GM18520 (cell line): ENCODE results near the gene ADAM10.
"Not testable (repeated sequence)": the region's sequence is repeated elsewhere in the genome, so short reads cannot be mapped to it uniquely, and the experiment has no call there.

Source experiments
- ATAC-seq: cut with Tn5 transposase; IDR thresholded peaks from one replicate; pipeline ENCODE4 v1.9.1; 2021; ENCODE audit not compliant: unreplicated experiment

The ADAM10 gene, protein sequence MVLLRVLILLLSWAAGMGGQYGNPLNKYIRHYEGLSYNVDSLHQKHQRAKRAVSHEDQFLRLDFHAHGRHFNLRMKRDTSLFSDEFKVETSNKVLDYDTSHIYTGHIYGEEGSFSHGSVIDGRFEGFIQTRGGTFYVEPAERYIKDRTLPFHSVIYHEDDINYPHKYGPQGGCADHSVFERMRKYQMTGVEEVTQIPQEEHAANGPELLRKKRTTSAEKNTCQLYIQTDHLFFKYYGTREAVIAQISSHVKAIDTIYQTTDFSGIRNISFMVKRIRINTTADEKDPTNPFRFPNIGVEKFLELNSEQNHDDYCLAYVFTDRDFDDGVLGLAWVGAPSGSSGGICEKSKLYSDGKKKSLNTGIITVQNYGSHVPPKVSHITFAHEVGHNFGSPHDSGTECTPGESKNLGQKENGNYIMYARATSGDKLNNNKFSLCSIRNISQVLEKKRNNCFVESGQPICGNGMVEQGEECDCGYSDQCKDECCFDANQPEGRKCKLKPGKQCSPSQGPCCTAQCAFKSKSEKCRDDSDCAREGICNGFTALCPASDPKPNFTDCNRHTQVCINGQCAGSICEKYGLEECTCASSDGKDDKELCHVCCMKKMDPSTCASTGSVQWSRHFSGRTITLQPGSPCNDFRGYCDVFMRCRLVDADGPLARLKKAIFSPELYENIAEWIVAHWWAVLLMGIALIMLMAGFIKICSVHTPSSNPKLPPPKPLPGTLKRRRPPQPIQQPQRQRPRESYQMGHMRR

DNA sequence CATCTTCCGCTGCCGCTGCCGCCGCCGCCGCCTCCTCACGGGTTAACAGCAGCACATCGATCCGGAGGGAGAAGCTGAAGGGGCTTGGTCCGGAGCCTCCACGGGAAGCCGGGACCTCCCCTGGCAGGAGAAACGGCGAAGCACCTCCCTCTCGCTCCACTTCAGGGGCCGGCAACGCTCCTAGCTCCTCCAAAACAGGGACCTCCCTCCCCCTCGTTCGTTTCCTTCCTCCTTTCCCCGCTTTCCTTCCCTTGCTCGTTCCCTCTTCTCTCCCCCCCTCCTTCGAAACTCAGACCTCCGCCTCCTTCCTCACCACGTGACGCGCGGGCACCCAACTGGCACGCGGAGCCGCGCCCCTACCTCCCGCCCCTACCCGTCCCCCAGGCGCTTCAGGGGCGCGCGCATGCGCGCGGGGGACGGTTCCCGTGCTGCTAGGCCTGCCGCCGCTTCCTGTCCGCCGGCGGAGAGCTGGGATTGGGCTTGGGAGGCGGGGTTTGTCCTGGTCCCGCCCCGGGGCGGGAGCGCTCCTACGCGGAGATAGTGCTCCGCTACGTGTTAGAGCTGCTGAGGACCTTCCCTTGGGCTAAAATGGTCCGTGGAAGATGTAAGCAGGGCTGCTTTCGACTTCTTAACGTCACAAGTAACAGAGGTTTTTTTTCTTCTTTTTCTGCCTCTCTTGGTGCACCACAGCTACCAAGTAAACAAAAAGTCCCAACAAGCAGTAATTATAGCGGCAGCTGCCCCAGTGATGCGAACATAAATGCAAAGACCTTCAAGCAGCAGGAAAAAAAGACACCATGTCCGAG, at the start of gene ADAM10:
Gene ADAM10 (minus strand): TSS at position 176 of the 806 bp plus-strand sequence. CDS start 173 bp downstream, at position 3.
- ATAC-seq: peak; percentile 90

DNA sequence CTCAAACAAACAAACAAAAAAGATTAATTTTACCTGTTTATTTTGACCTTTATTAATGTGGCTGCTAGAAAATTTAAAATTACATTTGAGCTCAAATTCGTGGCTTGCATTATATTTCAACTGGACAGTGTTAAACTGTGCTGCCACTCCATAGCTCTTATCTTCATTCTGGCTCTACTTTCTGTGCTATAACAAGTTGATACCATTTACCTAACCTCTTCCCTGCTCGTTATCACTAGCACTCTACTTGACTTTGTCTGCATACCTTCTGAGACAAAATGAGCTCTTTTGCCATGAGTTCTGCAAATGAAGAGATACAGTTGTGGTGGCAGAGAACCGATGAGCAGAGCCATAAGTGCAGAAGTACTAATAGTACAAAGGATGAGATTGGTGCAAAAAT, 48.0 kb upstream of the ADAM10 start:
- ATAC-seq: no peak

DNA sequence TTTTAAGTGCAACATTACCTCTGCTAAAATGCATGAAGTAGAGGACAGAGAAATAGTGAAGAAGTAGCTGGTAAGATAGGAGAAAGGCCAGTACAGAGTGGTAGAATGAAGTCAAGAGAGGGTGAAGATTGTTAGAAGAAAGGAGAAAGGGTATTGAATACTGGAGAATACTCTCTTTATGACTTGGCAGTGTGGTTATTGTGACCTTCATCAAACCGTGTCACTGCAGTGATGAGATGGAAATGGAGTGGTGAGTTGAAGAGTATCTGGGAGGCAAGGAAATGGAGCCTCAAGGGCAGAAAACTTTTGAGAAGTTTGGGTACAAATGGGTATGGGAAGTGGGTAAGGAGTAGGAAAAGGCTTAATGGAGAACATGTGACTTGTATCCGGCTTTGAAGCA, 46.3 kb upstream of the ADAM10 start:
- ATAC-seq: no peak

DNA sequence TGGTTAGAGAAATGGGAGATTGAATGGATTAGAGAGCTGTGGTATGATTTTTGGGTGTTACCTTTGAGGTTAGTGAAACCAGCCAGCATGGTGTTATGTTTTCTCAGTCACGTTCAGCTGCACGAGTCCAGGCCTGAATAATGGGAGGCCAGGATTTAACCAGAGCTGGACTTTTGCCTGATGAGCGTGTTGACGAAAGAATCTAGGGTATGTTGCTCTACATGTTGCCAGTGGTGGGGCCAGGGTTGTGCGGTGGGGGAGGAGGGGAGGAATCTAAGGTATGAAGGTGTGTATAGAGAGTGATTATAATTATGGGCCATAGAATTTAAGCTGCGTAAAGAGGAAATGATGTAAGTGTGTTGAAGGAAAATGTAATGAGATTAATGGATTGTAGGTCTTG, 44.4 kb upstream of the ADAM10 start:
- ATAC-seq: no peak

DNA sequence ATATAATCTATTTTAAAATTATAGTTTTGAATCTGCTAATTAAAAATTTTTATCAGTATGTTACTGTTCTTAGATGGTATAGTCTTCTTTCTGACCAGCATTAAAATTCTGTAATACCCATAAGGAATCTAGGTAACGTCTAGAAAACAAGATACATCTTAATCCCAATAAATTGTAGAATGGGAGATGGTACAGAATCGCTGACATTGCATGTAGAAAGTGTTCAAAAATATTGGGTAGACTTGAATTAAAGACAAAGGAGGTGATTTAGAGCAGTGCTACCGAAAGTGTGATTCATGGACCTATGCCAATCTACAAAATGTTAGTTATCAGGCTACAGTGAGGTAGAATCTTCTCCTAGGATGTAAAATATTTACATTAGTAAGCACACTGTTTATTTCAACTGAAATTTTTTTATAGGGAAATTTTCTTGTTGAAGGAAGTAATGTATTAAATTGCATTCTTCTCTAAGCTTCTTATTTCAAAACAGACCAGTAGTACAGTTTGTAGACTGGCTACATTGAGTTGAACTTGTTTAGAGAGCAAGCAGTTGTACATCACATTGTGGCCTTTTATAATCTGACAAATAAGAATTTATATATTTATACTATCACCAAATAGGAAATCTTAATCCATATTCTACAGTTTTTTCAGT, 38.7 kb upstream of the ADAM10 start:
- ATAC-seq: no peak

DNA sequence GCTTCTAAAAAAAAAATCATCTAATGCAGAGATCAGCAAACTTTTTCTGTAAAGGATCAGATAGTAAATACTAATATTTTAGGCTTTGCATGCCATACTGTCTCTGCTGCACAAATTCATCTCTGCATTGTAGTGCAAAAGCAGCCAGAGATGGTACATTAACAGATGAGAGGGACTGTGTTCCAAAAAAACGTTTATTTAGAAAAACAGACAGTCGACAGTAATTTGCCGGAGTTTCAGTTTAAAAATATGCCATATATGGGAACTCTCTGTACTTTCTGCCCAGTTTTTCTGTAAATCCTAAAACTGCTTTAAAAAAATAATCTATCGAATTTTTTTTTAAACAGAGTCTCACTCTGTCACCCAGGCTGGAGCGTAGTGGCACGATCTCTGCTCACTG, 35.8 kb upstream of the ADAM10 start:
- ATAC-seq: no peak

DNA sequence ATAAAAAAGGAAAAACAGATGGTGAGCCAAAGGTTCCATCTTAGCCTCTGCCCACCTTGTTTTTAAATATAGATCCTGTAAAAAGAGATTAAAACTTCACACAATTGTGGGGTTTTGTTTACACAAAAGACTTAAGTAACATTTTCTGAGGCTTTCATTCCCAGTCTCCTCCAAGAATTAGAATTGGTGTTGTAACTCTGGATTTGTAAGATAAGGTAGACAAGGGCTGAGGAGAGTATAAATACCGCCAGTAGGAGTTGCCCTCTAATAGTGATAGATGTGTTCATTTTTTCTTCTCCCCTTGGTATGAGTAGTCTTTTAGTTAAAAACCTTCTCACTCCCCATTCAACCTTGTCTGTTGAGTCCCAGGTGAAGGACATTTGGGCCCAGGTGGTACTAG, 30.0 kb upstream of the ADAM10 start:
- ATAC-seq: no peak

DNA sequence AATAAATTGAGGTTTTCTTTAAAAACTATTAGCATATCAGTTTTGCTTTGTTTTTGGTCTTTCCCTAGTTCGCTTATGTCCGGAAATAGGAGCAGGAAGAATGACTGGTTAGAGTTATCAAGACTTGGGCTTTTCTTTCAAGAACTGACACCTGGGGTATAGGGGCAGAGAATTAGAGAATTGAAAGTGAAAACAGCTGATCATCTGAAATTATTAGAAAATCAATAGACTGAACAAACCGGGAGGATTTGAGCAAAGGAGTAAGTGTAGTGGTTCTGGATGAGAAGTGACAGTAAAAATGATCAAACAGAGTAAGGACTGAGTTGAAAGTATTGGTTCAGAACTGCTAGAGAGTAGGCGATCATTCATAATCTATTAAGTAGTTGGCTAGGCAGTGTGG, 27.6 kb upstream of the ADAM10 start:
- ATAC-seq: no peak

DNA sequence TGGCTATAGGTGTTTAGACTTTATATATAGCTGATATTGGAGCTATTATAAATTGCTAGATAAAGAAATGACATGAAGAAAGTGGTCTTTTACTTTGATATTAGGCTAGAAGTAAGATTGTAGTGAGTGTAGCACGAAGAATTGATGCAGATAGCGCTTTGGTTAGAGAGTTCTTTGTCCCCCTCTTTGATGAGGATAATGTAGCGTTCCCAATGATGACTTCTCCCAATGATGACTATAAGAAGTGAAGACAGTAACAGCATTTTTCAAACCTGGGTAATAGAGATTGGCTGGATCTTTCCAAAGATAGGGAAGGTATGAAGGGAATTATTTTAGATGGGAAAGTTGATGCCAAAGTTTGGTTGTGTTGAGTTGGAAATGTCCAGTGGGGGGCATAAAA, 25.9 kb upstream of the ADAM10 start:
- ATAC-seq: no peak

DNA sequence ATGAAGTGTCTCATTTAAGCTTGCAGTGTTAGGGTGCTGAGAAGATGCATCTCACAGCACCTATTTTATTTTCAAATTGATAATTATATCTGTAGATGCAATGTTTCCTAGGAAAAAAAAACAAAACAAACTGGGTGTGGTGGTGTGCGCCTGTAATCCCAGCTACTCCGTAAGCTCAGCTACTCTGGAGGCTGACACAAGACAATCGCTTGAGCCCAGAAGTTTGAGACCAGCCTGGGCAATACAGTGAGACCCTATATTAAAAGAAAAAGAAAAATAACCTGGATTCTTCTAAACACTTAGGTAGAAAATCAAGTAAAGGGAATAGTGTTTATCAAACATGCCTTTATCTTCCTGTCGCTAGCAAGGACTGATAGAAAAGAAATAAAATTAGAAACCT, 23.5 kb upstream of the ADAM10 start:
- no peak for ATAC-seq

DNA sequence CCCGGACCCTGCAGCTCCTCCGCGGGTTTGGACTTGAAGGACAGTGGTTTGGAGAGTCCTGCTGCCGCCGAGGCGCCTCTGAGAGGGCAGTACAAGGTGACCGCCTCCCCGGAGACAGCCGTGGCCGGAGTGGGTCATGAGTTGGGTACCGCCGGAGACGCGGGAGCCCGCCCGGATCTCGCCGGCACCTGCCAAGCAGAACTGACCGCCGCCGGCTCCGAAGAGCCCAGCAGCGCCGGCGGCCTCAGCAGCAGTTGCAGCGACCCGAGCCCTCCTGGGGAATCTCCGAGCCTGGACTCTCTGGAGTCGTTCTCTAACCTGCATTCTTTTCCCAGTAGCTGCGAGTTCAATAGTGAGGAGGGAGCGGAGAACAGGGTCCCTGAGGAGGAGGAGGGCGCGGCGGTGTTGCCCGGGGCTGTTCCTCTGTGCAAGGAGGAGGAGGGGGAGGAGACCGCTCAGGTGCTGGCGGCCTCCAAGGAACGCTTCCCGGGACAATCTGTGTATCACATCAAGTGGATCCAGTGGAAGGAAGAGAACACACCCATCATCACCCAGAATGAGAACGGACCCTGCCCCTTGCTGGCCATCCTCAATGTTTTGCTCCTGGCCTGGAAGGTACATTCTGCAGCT, 22.2 kb upstream of the ADAM10 start:
- ATAC-seq: no peak

DNA sequence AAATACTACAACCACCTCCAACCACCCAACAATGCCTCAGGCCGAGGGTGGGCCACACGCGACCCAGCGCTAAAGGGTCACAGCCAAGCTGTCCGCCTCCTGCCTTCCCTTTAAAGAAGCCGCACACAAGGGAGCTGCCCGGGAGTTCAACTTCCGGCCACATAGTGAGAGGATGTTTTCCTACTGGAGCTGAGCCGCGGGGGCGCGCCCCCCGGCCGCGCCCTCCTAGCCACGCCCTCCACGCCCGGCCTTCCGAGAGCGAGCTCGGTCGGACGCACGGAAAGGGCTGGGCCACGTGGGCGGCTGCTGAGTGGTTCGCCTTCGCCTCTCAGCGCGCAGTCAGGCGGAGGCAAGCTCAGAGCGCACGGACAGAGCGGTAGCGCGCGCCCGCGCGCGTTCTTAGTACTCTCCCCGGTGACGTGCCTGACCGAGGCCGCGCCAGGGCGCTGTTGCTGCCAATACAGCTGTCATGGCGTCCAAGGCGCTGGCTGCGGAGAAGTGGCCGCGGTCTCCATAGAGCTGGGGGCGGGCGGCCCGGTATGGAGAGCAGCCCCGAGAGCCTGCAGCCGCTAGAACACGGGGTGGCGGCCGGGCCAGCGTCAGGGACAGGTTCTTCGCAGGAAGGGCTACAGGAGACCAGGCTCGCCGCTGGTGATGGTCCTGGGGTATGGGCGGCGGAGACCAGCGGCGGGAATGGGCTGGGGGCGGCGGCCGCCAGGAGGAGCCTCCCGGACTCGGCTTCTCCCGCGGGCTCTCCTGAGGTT, 21.5 kb upstream of the ADAM10 start, which contains the start of gene MINDY2:
Gene MINDY2 (plus strand): TSS at position 446 of the 764 bp plus-strand sequence. CDS start 94 bp downstream, at position 540.
- peak; percentile 93 for ATAC-seq

DNA sequence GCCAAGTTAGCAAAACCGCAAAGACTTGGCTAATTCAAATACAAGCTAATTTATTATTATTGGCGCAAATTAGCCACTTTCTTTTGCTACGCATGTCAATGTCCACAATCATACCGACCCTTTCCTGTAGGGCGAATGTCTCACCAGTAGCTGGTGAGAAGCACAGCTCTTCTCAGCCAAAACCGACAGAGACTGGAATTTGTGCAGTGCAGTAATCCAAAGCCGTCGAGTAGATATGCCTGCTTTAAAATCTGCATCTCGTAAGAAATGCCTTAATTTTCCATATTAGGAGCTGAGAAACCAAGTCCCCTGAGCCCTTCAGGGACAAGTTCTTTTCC, 21.0 kb upstream of the ADAM10 start:
- ATAC-seq: no peak

DNA sequence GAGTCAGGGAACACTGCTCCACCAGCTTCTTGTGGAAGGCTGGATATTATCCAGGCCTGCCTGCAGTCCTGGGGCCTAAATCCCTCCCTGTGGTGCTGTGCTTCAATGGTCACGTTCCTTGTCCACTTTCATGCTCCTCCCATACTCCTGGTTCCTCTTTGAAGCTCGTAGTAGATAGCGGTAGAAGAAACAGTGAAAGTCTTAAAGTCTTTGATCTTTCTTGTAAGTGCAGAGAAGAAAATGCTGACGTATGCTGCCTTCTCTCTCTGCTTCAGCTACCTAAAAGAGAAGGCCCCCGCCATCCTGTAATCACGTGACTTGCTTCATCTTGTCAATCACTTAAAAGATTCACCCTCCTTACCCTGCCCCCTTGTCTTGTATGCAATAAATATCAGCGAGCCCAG, 19.1 kb upstream of the ADAM10 start:
- ATAC-seq: not testable (repeated sequence)

DNA sequence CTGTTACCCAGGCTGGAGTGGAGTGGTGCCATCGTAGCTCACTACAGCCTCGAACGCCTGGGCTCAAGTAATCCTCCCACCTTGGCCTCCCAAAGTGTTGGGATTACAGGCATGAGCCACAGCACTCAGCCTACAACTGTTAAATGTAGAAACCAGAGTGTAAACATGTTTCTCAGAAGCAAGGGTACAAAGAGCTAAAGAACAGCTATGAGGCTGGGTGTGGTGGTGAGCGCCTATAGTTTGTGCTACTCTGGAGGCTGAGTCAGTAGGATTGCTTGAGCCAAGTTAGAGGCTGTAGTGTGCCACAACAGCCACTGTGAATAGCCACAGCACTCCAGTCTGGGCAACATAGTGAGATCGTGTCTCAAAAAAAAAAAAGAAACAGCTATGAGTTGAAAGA, 16.8 kb upstream of the ADAM10 start:
- no peak for ATAC-seq

DNA sequence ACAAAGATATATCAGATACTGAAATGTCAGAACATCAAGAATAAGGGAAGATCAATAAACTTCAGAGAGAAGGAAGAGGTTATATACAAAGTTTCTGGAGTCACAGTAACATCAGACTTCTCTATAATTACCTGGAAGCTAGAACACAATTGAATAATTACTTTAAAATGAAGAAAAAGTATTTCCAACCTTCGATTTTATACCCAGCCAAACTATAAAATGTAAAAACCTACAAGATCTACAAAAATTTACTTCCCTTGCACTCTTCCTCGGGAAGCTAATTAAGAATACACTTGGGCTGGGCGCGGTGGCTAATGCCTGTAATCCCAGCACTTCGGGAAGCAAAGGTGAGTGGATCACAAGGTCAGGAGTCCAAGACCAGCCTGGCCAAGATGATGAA, 15.0 kb upstream of the ADAM10 start:
- ATAC-seq: no peak

DNA sequence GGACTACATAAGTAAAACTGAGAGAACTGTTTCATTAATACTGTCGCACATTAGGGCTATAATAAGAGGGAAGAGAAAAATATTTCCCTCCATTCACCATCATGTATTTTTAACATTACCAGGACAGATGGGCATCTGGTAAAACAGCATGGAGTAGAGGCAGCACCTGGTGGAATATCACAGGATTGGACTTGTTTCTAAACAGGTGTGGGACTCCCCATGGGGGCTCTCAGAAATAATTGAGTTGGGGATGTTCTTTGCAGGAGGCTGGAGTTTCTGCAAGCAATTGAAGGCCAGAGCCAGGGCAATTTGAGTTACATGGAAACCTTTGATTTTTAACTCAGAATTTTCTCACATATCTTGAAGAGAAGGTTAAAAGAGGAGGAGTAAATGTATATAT, 13.2 kb upstream of the ADAM10 start:
- ATAC-seq: no peak

DNA sequence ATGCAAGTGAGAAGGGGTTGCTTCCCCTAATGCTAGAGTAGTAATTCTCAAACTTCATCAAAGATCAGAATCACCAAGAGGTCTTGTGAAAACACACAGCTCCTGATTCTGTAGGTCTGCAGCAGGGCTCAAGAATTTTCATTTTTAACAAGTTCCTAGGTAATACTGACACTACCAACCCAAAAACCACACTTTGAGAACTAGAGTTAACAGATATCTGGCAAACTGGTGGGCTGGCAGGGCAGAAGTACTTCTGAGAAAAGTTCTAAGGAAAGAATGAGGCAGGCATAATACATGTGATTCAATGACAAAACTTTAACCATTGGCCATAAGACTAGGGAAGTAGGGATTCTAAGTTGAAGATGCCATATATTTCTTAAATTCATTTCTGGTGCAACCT, 12.8 kb upstream of the ADAM10 start:
- ATAC-seq: no peak

DNA sequence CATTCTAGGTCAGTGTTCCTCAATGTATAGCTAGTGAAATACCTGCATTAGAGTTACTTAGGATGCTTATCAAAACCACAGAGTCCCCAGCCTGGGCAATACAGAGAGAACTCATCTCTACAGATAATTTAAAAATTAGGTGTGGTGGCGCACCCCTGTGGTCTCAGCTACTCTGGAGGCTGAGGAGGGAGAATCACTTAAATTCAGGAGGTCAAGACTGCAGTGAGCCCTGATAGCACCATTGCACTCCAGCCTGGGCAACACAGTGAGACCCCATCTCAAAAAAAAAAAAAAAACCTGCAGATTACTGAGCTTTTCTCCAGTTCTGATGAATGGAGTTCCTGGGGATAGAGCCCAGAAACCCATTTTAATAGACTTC, 11.5 kb upstream of the ADAM10 start:
- no peak for ATAC-seq
